Neural cell (in vitro differentiated cells): ENCODE measurements around the gene SDC4. TPM values are rescaled to one million over a fixed set of nuclear protein-coding genes. Genes with fewer than 3 reads are reported as not detected.

Experiments used
- H2AFZ ChIP-seq: fragments of 200-600, 300-800 bp; sonication (generic), shearing (Covaris generic); 2 replicates; pipeline ENCODE4 v1.6.0; 2014; ENCODE audit warnings: low read depth, mild to moderate bottlenecking, antibody characterized with exemption, low read length, moderate library complexity
- H3F3A ChIP-seq: fragments of 200-600 bp; shearing (Covaris generic); 2 replicates; pipeline ENCODE4 v1.6.1; 2016; ENCODE audit warnings: mild to moderate bottlenecking, moderate library complexity, mixed read lengths, antibody characterized with exemption, low read length; ENCODE audit not compliant: insufficient read depth, poor library complexity, severe bottlenecking
- H3K27ac ChIP-seq: fragments of 200-600, 300-800 bp; sonication (generic), shearing (Covaris generic); 2 replicates; pipeline ENCODE4 v1.5.1; 2014; ENCODE audit warnings: mild to moderate bottlenecking, low read length, moderate library complexity
- H3K27me3 ChIP-seq: fragments of 300-800, 200-600 bp; sonication (generic), shearing (Covaris generic); 2 replicates; pipeline ENCODE4 v1.6.0; 2014; ENCODE audit warnings: mild to moderate bottlenecking, low read depth, low read length, moderate library complexity; ENCODE audit not compliant: insufficient read depth
- H3K36me3 ChIP-seq: fragments of 300-800, 200-600 bp; sonication (generic), shearing (Covaris generic); 2 replicates; pipeline ENCODE4 v1.5.1; 2014; ENCODE audit warnings: mild to moderate bottlenecking, antibody characterized with exemption, low read length, moderate library complexity; ENCODE audit not compliant: insufficient read depth
- H3K4me2 ChIP-seq: fragments of 300-800, 200-600 bp; sonication (generic), shearing (Covaris generic); 2 replicates; pipeline ENCODE4 v1.6.0; 2014; ENCODE audit warnings: mild to moderate bottlenecking, low read length
- H3K4me3 ChIP-seq: fragments of 300-800, 200-600 bp; sonication (generic), shearing (Covaris generic); 2 replicates; pipeline ENCODE4 v1.5.1; 2014; ENCODE audit warnings: mild to moderate bottlenecking, low read length, moderate library complexity
- H3K79me2 ChIP-seq: fragments of 200-600 bp; shearing (Covaris generic); replicated peaks from 2 replicates; pipeline ENCODE4 v1.6.0; 2014; ENCODE audit warnings: mild to moderate bottlenecking, low read length, moderate library complexity; ENCODE audit not compliant: insufficient read depth
- H3K9ac ChIP-seq: fragments of 300-800, 200-600 bp; sonication (generic), shearing (Covaris generic); 2 replicates; pipeline ENCODE4 v1.6.1; 2016; ENCODE audit warnings: mild to moderate bottlenecking, low read length, mixed read lengths
- H3K9me2 ChIP-seq: fragments of 200-600 bp; shearing (Covaris generic); 2 replicates; pipeline ENCODE4 v1.6.1; 2016; ENCODE audit warnings: mild to moderate bottlenecking, low read length, mixed read lengths; ENCODE audit not compliant: insufficient read depth
- H3K9me3 ChIP-seq: fragments of 200-600, 300-800 bp; sonication (generic), shearing (Covaris generic); 2 replicates; pipeline ENCODE4 v1.6.1; 2016; ENCODE audit warnings: mild to moderate bottlenecking, mixed run types, low read length, moderate library complexity, mixed read lengths
- H4K20me1 ChIP-seq: fragments of 200-600 bp; shearing (Covaris generic); 2 replicates; pipeline ENCODE4 v1.6.1; 2016; ENCODE audit warnings: mild to moderate bottlenecking, mixed run types; ENCODE audit not compliant: insufficient read depth
- CTCF ChIP-seq: fragments of 450-650 bp; IDR thresholded peaks from 2 replicates; pipeline ENCODE4 v1.5.1; 2014; ENCODE audit warnings: antibody characterized with exemption, mild to moderate bottlenecking, moderate library complexity; ENCODE audit not compliant: poor library complexity, severe bottlenecking
- EP300 ChIP-seq: fragments of 450-650 bp; conservative IDR thresholded peaks from 2 replicates; pipeline ENCODE4 v1.6.1; 2014; ENCODE audit warnings: antibody characterized with exemption, mild to moderate bottlenecking, moderate library complexity; ENCODE audit not compliant: poor library complexity, severe bottlenecking
- EZH2 ChIP-seq: fragments of 200-600, 300-800 bp; shearing (Covaris generic), sonication (generic); IDR thresholded peaks from 2 replicates; pipeline ENCODE4 v1.6.1; 2014; ENCODE audit warnings: antibody characterized with exemption, low read length, borderline replicate concordance, mild to moderate bottlenecking; ENCODE audit not compliant: insufficient read depth, poor library complexity, severe bottlenecking
- MXI1 ChIP-seq: fragments of 450-650 bp; conservative IDR thresholded peaks from 2 replicates; pipeline ENCODE4 v1.6.1; 2014; ENCODE audit warnings: antibody characterized with exemption, mild to moderate bottlenecking; ENCODE audit not compliant: poor library complexity, severe bottlenecking
- POLR2AphosphoS5 ChIP-seq: IDR thresholded peaks from 2 replicates; pipeline ENCODE4 v1.6.1; 2012
- RAD21 ChIP-seq: fragments of 450-650 bp; conservative IDR thresholded peaks from 2 replicates; pipeline ENCODE4 v1.6.1; 2014; ENCODE audit warnings: antibody characterized with exemption, mild to moderate bottlenecking, moderate library complexity
- REST ChIP-seq: IDR thresholded peaks from 2 replicates; pipeline ENCODE4 v1.6.1; 2012; ENCODE audit warnings: borderline replicate concordance
- SMC3 ChIP-seq: fragments of 450-650 bp; conservative IDR thresholded peaks from 2 replicates; pipeline ENCODE4 v1.6.1; 2014; ENCODE audit warnings: antibody characterized with exemption, mild to moderate bottlenecking, moderate library complexity; ENCODE audit not compliant: poor library complexity
- TAF1 ChIP-seq: IDR thresholded peaks from 2 replicates; pipeline ENCODE4 v1.6.1; 2012; ENCODE audit warnings: low read depth
- polyA plus RNA-seq: library from polyadenylated mRNA; depleted of rRNA; stranded (reverse); fragments of >200 nt; gene quantifications from 2 replicates; pipeline ENCODE4 v1.2.3, GENCODE V29; 2014

The SDC4 gene
- polyA plus RNA-seq, 1 donor from 2014 or later = not detected

GRCh38 chr20:45359069-45359405 lies 10.8 kb upstream of the SDC4 start:
- no peaks in the 10 kb centered on the region for H3K9me2 ChIP-seq
- no peaks in the 10 kb centered on the region for H3K27me3 ChIP-seq
- no peak overlapping the region for H3K9ac ChIP-seq
- H3K4me2 ChIP-seq = no peak overlapping the region
- H3F3A ChIP-seq = no peaks in the 10 kb centered on the region
- H3K79me2 ChIP-seq = peaks cover 8% of the 10 kb centered on the region
- no peak overlapping the region for H2AFZ ChIP-seq
- no peaks in the 10 kb centered on the region for H3K9me3 ChIP-seq
- no peaks in the 10 kb centered on the region for H3K36me3 ChIP-seq
- TF ChIP-seq CTCF (no peak), TAF1 (no peak), EP300 (no peak), REST (no peak), EZH2 (no peak), POLR2AphosphoS5 (no peak), SMC3 (no peak), RAD21 (no peak), MXI1 (no peak)
- no peak overlapping the region for H3K4me3 ChIP-seq
- no peaks in the 10 kb centered on the region for H4K20me1 ChIP-seq
- H3K27ac ChIP-seq = no peak overlapping the region

- Histone ChIP-seq H3K36me3 (no peaks in the 10 kb centered on the region), H2AFZ (no peak overlapping the region), H3F3A (no peaks in the 10 kb centered on the region), H4K20me1 (no peaks in the 10 kb centered on the region), H3K4me2 (no peak overlapping the region), H3K79me2 (peaks cover 2% of the 10 kb centered on the region), H3K27ac (no peak overlapping the region), H3K9ac (no peak overlapping the region), H3K9me3 (no peaks in the 10 kb centered on the region), H3K27me3 (no peaks in the 10 kb centered on the region), H3K9me2 (no peaks in the 10 kb centered on the region), H3K4me3 (no peak overlapping the region)
- TF ChIP-seq EZH2 (no peak), RAD21 (no peak), EP300 (no peak), REST (no peak), MXI1 (no peak), CTCF (no peak), SMC3 (no peak), POLR2AphosphoS5 (no peak), TAF1 (no peak)
Measured at GRCh38 chr20:45358282-45359068, 10.3 kb upstream of the SDC4 start.
